H1 (cell line): ENCODE data around the gene FNDC10. TPM values are rescaled to one million over a fixed set of nuclear protein-coding genes. Genes with fewer than 3 reads are reported as not detected.
A peak's percentile ranks its signal among the peaks of the same experiment; 100 is the strongest.

ENCODE experiments used
- CTCF ChIA-PET: fragments of 300-600 bp; sonication (Branson Sonifier 250); formaldehyde crosslinking; loops from one replicate; lab custom pipeline; 2021; ENCODE audit not compliant: partially characterized antibody; lab: Charles Lee
- POLR2A ChIA-PET: fragments of 300-600 bp; sonication (Branson Sonifier 250); formaldehyde crosslinking; loops from one replicate; lab custom pipeline; 2021; ENCODE audit warnings: inconsistent platforms; ENCODE audit not compliant: partially characterized antibody; lab: Charles Lee
- DNase-seq, 2 experiments: peaks; one replicate each; pipeline versions ENCODE4 v3.0.0 to v3.0.0-alpha.2; 2010 to 2022; ENCODE audit warnings: low spot score in 2 of 2, low read depth in 1 of 2, mixed read lengths in 1 of 2
- FAIRE-seq: peaks from 2 replicates; lab custom pipeline; 2011; peaks lifted over from hg19 to GRCh38; lab: Jason Lieb, UNC
- H2AFZ ChIP-seq: 2 replicates; pipeline ENCODE4 v1.8.1; 2012; ENCODE audit warnings: low read length, inconsistent platforms
- H2AK5ac ChIP-seq: 2 replicates; pipeline ENCODE4 v1.6.1; 2013; ENCODE audit warnings: low read depth, low read length
- H2BK120ac ChIP-seq: replicated peaks from 2 replicates; pipeline ENCODE3; 2013; ENCODE audit warnings: low read depth, low read length, inconsistent platforms
- H2BK12ac ChIP-seq: 2 replicates; pipeline ENCODE4 v1.6.1; 2013; ENCODE audit warnings: low read depth, low read length
- H2BK15ac ChIP-seq: 2 replicates; pipeline ENCODE4 v1.6.1; 2013; ENCODE audit warnings: low read length
- H2BK20ac ChIP-seq: 2 replicates; pipeline ENCODE4 v1.6.1; 2013; ENCODE audit warnings: low read length
- H2BK5ac ChIP-seq: 2 replicates; pipeline ENCODE4 v1.6.1; 2013; ENCODE audit warnings: low read depth, low read length
- H3K14ac ChIP-seq: 2 replicates; pipeline ENCODE4 v1.6.1; 2013; ENCODE audit warnings: inconsistent platforms; ENCODE audit not compliant: insufficient read length
- H3K18ac ChIP-seq: 2 replicates; pipeline ENCODE4 v1.6.1; 2013; ENCODE audit warnings: low read length; ENCODE audit errors: extremely low read depth
- H3K23ac ChIP-seq: 2 replicates; pipeline ENCODE4 v1.6.1; 2013; ENCODE audit warnings: inconsistent platforms; ENCODE audit not compliant: insufficient read length
- H3K23me2 ChIP-seq: 2 replicates; pipeline ENCODE4 v1.6.1; 2013; ENCODE audit warnings: low read depth, low read length
- H3K27ac ChIP-seq: 2 replicates; pipeline ENCODE4 v1.6.1; 2011; ENCODE audit warnings: low read depth, low read length, inconsistent platforms
- H3K27me3 ChIP-seq, 4 experiments: replicated peaks in 1 of 4; 1 replicate in 1 of 4; 2 replicates in 3 of 4; pipeline versions ENCODE4 v1.6.1 to v1.8.1; 2011 to 2013; ENCODE audit warnings: low read length in 3 of 4, mild to moderate bottlenecking in 3 of 4, inconsistent platforms in 2 of 4, mixed read lengths in 2 of 4, moderate library complexity in 1 of 4; ENCODE audit not compliant: control insufficient read depth in 3 of 4, insufficient read depth in 3 of 4; ENCODE audit errors: extremely low read depth in 1 of 4
- H3K36me3 ChIP-seq, 4 experiments: 2 replicates each; pipeline versions ENCODE4 v1.6.1 to v1.8.1; 2011 to 2013; ENCODE audit warnings: mild to moderate bottlenecking in 4 of 4, low read length in 3 of 4, moderate library complexity in 2 of 4, control low read depth in 1 of 4, inconsistent platforms in 1 of 4; ENCODE audit not compliant: insufficient read depth in 4 of 4, control insufficient read depth in 2 of 4
- H3K4ac ChIP-seq: replicated peaks from 2 replicates; pipeline ENCODE3; 2013; ENCODE audit warnings: low read length, low read depth, mixed read lengths, inconsistent platforms; ENCODE audit not compliant: insufficient read length
- H3K4me1 ChIP-seq, 4 experiments: replicated peaks in 1 of 4; 1 replicate in 1 of 4; 2 replicates in 3 of 4; pipeline versions ENCODE4 v1.6.1 to v1.8.1; 2011 to 2013; ENCODE audit warnings: low read length in 3 of 4, inconsistent platforms in 2 of 4, mixed read lengths in 1 of 4; ENCODE audit not compliant: insufficient read depth in 4 of 4, control insufficient read depth in 3 of 4
- H3K4me2 ChIP-seq, 2 experiments: 2 replicates each; pipeline versions ENCODE4 v1.6.1 to v1.8.1; 2011 to 2013; ENCODE audit warnings: low read depth in 2 of 2, low read length in 2 of 2, control low read depth in 1 of 2, inconsistent platforms in 1 of 2, mild to moderate bottlenecking in 1 of 2; ENCODE audit not compliant: insufficient read depth in 1 of 2
- H3K4me3 ChIP-seq, 4 experiments: fragments of 200-600, 300-600 bp in 1 of 4; sonication (generic), shearing (Covaris generic), sonication (Bioruptor Twin) in 1 of 4; 2 replicates each; pipeline versions ENCODE4 v1.5.1 to v1.8.1; 2011 to 2016; ENCODE audit warnings: low read length in 4 of 4, low read depth in 3 of 4, control low read depth in 2 of 4, inconsistent platforms in 2 of 4, mild to moderate bottlenecking in 2 of 4, mixed read lengths in 1 of 4, moderate library complexity in 1 of 4; ENCODE audit not compliant: insufficient read depth in 2 of 4; ENCODE audit errors: extremely low read depth in 1 of 4
- H3K56ac ChIP-seq: replicated peaks from 2 replicates; pipeline ENCODE3; 2013; ENCODE audit warnings: low read depth, mild to moderate bottlenecking, mixed read lengths, low read length, inconsistent platforms; ENCODE audit not compliant: insufficient read length
- H3K79me1 ChIP-seq: 2 replicates; pipeline ENCODE4 v1.6.1; 2013; ENCODE audit warnings: low read depth, low read length, control low read depth
- H3K79me2 ChIP-seq, 2 experiments: 2 replicates each; pipeline versions ENCODE4 v1.6.1 to v1.8.1; 2012 to 2013; ENCODE audit warnings: low read length in 2 of 2, mild to moderate bottlenecking in 2 of 2, inconsistent platforms in 1 of 2; ENCODE audit not compliant: insufficient read depth in 2 of 2, control insufficient read depth in 1 of 2
- H3K9ac ChIP-seq, 4 experiments: replicated peaks in 1 of 4; 1 replicate in 1 of 4; 2 replicates in 3 of 4; pipeline versions ENCODE4 v1.6.1 to v1.8.1; 2011 to 2013; ENCODE audit warnings: low read depth in 3 of 4, low read length in 3 of 4, control low read depth in 2 of 4, mild to moderate bottlenecking in 2 of 4, moderate library complexity in 2 of 4, inconsistent platforms in 1 of 4; ENCODE audit errors: extremely low read depth in 1 of 4
- H3K9me3 ChIP-seq, 2 experiments: 2 replicates each; pipeline versions ENCODE4 v1.6.1 to v1.8.1; 2012 to 2013; ENCODE audit warnings: mild to moderate bottlenecking in 2 of 2, moderate library complexity in 2 of 2, control low read depth in 1 of 2, inconsistent platforms in 1 of 2, low read depth in 1 of 2, low read length in 1 of 2, mixed read lengths in 1 of 2; ENCODE audit not compliant: insufficient read depth in 2 of 2
- H4K20me1 ChIP-seq, 2 experiments: replicated peaks in 1 of 2; 2 replicates each; pipeline versions ENCODE3 to v1.8.1; 2011 to 2013; ENCODE audit warnings: inconsistent platforms in 2 of 2, low read length in 2 of 2, mild to moderate bottlenecking in 1 of 2; ENCODE audit not compliant: insufficient read depth in 2 of 2, control insufficient read depth in 1 of 2
- H4K5ac ChIP-seq: 2 replicates; pipeline ENCODE4 v1.6.1; 2013; ENCODE audit warnings: low read length, low read depth, mixed read lengths, inconsistent platforms; ENCODE audit not compliant: insufficient read length
- H4K8ac ChIP-seq: 2 replicates; pipeline ENCODE4 v1.8.0; 2013; ENCODE audit warnings: mild to moderate bottlenecking, moderate library complexity, low read length, inconsistent platforms; ENCODE audit not compliant: insufficient read depth; ENCODE audit errors: extremely low read depth
- H4K91ac ChIP-seq: replicated peaks from 2 replicates; pipeline ENCODE3; 2013; ENCODE audit warnings: low read length, mixed read lengths, inconsistent platforms; ENCODE audit not compliant: insufficient read length
- EGR1 ChIP-seq: IDR thresholded peaks from 2 replicates; pipeline ENCODE4 v1.6.1; 2011; ENCODE audit warnings: low read depth, low read length, borderline replicate concordance
- WGBS, 2 experiments: shearing (Covaris generic) in 1 of 2; methylation state at CpG; one replicate each; pipeline versions ENCODE4 v1.1.6 to v1.1.7; 2013 to 2015; ENCODE audit warnings: low lambda C conversion rate in 2 of 2, mixed read lengths in 2 of 2, inconsistent platforms in 1 of 2, low coverage in 1 of 2, missing lambda C conversion rate in 1 of 2; ENCODE audit not compliant: insufficient replicate concordance in 2 of 2, insufficient coverage in 1 of 2, insufficient read length in 1 of 2; ENCODE audit errors: extremely low coverage in 1 of 2, missing lambda C conversion rate in 1 of 2; 5-methylcytosine and 5-hydroxymethylcytosine counted together
- polyA plus RNA-seq, 7 experiments: library from polyadenylated mRNA; depleted of rRNA in 3 of 7; stranded (reverse) in 5 of 7; unstranded in 2 of 7; fragments of >200 nt in 5 of 7; fragments of 200-250 nt in 2 of 7; gene quantifications; 1 replicate in 5 of 7; 2 replicates in 1 of 7; 4 replicates in 1 of 7; pipeline versions ENCODE4 v1.2.1 to v1.2.3, GENCODE V29; 2011 to 2013; ENCODE audit warnings: missing spikeins in 2 of 7, mixed read lengths in 2 of 7
- total RNA-seq: library from RNA; stranded (reverse); fragmentation: NEBNext Ultra II Directional; extraction: Animal tissue kit (Norgen Biotek cat#: 25700); gene quantifications from 2 replicates; pipeline ENCODE4 v1.2.1, GENCODE V29; 2021

Gene FNDC10
- total and polyA plus RNA-seq, 2 of the 8 experiments (the other 6 are each of a cell fraction or from before 2014, with no cell fraction given), result 19.0 to 21.8 TPM

DNA sequence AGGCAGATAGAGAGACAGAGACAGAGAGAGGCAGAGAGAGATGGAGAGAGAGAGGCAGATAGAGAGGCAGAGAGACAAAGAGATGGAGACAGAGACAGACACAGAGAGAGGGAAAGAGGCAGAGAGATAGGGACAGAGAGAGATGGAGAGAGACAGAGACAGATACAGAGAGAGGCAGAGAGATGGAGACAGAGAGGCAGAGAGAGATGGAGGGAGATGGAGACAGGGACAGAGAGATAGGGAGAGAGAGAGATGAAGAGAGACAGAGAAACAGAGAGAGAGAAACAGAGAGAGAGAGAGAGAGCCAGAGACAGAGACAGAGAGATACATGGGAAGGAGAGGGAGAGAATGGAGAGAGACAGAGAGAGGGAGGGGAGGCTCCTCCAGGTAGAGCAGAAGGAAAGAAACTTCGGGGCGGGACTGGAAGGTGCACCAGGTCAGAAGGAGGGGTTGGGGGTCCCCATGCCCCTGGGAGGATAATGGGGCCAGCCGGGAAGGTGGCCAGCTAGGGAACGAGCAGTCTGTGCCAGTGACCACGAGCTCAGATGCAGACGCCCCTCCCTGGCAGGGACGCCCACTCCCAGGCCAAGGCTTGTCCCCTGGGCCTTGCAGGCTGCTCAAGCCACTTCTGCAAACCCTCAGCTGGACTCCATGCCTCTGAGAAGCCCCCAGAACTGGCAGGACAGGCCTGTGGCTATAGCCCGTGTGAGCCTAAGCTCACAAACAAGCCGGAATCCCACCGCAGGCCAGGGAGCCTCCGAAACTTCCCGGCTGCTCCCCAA lies 3.3 kb downstream of the FNDC10 start:
- Histone ChIP-seq H3K18ac (peak overlapping the region; percentile 48), H3K36me3 (no peaks in the 10 kb centered on the region), H3K9ac (no peak overlapping the region; a peak in 2 of 7 replicates), H2BK12ac (peak overlapping the region; percentile 27; the same call in 1 of the 2 replicates), H3K27me3 (peaks cover 13 to 37% (median 32%) of the 10 kb centered on the region in 4 experiments), H3K23me2 (peaks cover 16% of the 10 kb centered on the region; the same call in 1 of the 2 replicates), H2AK5ac (0 out of 2 replicates have a peak overlapping the region, but pooled peaks have one; percentile 39), H4K20me1 (peaks cover 2 to 6% of the 10 kb centered on the region in 2 experiments), H3K4me1 (peaks cover 0 to 24% (median 18%) of the 10 kb centered on the region in 4 experiments; a peak in 6 of 7 replicates), H3K23ac (no peak overlapping the region), H4K5ac (no peak overlapping the region), H2AFZ (no peak overlapping the region), H3K79me2 (no peaks in the 10 kb centered on the region), H4K91ac (no peak overlapping the region), H3K79me1 (no peaks in the 10 kb centered on the region), H2BK5ac (peak overlapping the region; percentile 24; the same call in 1 of the 2 replicates), H2BK15ac (no peak overlapping the region), H3K56ac (no peak overlapping the region), H2BK120ac (no peak overlapping the region), H3K14ac (no peak overlapping the region)
- no peak for DNase-seq
- CTCF ChIA-PET, result interaction anchor here (0.8 to 3.1 kb wide), 12 partner anchors 9 to 58 kb away, joined by 3 to 18 read pairs (median 6); no protein-coding TSS in a partner anchor
- POLR2A ChIA-PET, result interaction anchor here (1.0 to 2.7 kb wide), 4 partner anchors 19 to 38 kb away, joined by 7 to 10 read pairs (median 8); partner anchors contain the start of gene SSU72
- no peak for FAIRE-seq
- TF ChIP-seq EGR1, result no peak
- TF ChIP-seq, all 59 proteins: peak for 0
- Histone ChIP-seq H3K4me3 (no peak overlapping the region), H2BK20ac (no peak overlapping the region), H3K27ac (no peak overlapping the region), H4K8ac (no peak overlapping the region; the same call in 1 of the 2 replicates), H3K4ac (no peak overlapping the region), H3K4me2 (peak overlapping the region; percentile 25 to 30), H3K9me3 (no peaks in the 10 kb centered on the region)
- 74% methylated on average over 12 of the region's 12 CpGs; no CpG with 5 or more reads in 1 of the 2 experiments for WGBS, 2 experiments
